ENCODE measurements around the gene BAIAP2. TPM values are rescaled to one million over a fixed set of nuclear protein-coding genes. Genes with fewer than 3 reads are reported as not detected.
"Not testable (repeated sequence)": the region's sequence is repeated elsewhere in the genome, so short reads cannot be mapped to it uniquely, and the experiment has no call there.

Gene BAIAP2
- total and polyA plus RNA-seq, 10 of the 15 experiments (the other 5 are each of a cell fraction or from before 2014, with no cell fraction given) = 0.15 to 1.2 (median 0.46) TPM; not detected in 2

DNA sequence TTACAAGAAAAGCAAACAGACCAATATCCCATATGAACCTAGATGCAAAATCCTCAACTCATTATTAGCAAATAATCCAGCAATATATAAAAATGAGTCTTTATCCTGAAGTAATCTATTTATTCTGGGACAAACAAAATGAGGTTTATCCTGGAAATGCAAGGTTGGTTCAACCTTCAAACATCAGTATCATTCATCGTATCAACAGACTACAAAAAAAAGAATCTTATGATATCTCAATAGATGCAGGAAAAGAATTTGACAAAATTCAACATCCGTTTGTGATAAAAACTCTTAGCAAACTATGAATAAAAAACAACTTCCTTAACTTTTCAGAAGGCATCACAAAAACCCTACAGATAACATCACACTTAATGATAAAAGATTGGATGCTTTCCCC, 18.4 kb upstream of the BAIAP2 start:
- SMC1A ChIA-PET (ENCODE audit: uncharacterized antibody, unreplicated experiment) = no interaction called here
- ATAC-seq = no peak

DNA sequence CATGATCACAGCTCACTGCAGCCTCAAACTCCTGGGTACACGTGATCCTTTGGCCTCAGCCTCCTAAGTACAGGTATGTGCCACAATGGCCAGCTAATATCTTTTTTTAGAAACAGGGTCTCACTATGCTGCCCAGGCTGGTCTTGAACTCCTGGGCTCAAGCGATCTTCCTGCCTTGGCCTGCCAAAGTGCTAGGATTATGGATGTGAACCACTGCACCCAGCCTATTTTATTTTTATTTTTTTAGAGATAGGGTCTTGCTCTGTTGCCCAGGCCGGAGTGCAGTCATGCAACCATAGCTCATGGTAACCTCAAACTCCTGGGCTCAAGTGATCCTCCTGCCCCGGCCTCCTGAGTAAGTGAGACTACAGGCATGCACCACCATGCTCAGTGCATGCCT, 17.6 kb upstream of the BAIAP2 start:
- not testable (repeated sequence) for BruUV-seq (replicated peaks); H3K79me2 ChIP-seq (ENCODE audit: control insufficient read depth, insufficient read depth, low read length)
- 64% methylated on average over 4 of the region's 4 CpGs for WGBS (ENCODE audit: insufficient coverage, insufficient replicate concordance, low lambda C conversion rate, missing lambda C conversion rate)

More for the DNA sequence above, 18.4 kb upstream of the BAIAP2 start:
- DNase-seq (ENCODE audit: low read depth, low spot score) (no peak), FAIRE-seq (no peak)
- BruUV-seq (replicated peaks) = no TSS peak
- Histone ChIP-seq H3K4me1 (ENCODE audit: control insufficient read depth, insufficient read depth, low read length) (no peaks in the 10 kb centered on the region), H3K36me3 (ENCODE audit: control insufficient read depth in 2 of 2, insufficient read depth in 2 of 2, low read length in 1 of 2) (no peaks in the 10 kb centered on the region), H3K4me2 (ENCODE audit: control insufficient read depth, insufficient read depth) (no peak overlapping the region), H3K9me3 (replicated peaks; ENCODE audit: control insufficient read depth, insufficient read depth, low read length) (no peaks in the 10 kb centered on the region; the same call in 1 of the 3 replicates), H3K79me2 (ENCODE audit: control insufficient read depth, insufficient read depth, low read length) (no peaks in the 10 kb centered on the region), H2AFZ (ENCODE audit: control insufficient read depth, low read depth, low read length) (no peak overlapping the region), H3K27ac (ENCODE audit: control insufficient read depth, insufficient read depth) (no peak overlapping the region), H3K4me3 (no peak overlapping the region), H3K27me3 (replicated peaks in 1 of 2; ENCODE audit: control insufficient read depth in 2 of 2, insufficient read depth in 2 of 2, low read length in 1 of 2) (peaks cover 0 to 2% of the 10 kb centered on the region in 2 experiments; a peak in 1 of 4 replicates), H3K9ac (ENCODE audit: control insufficient read depth, insufficient read depth, low read length) (no peak overlapping the region), H4K20me1 (ENCODE audit: control insufficient read depth, insufficient read depth) (no peaks in the 10 kb centered on the region)
- WGBS (ENCODE audit: insufficient coverage, insufficient replicate concordance, low lambda C conversion rate, missing lambda C conversion rate) = 48% methylated on average over 2 of the region's 2 CpGs
- TF ChIP-seq NR2C1 (IDR thresholded peaks at IDR 0.05) (no peak), HDGF (IDR thresholded peaks at IDR 0.05) (no peak), SMAD1 (IDR thresholded peaks at IDR 0.05; ENCODE audit: low read depth, partially characterized antibody) (no peak), RB1 (IDR thresholded peaks at IDR 0.05; ENCODE audit: borderline replicate concordance) (no peak), SUZ12 (IDR thresholded peaks at IDR 0.05; ENCODE audit: unreplicated experiment) (no peak), ZNF24 (IDR thresholded peaks at IDR 0.05) (no peak)
- intact Hi-C loops (cut with micrococcal nuclease; ENCODE audit: unreplicated experiment) (no loop called here), in situ Hi-C loops (cut with MboI) (loop anchor here (25.0 kb wide), 1 partner anchor 221 kb away; the partner anchor contains the start of genes NDUFAF8 and TEPSIN)
- ChIA-PET CTCF (interaction anchor here (1.8 kb wide), 1 partner anchor 81 kb away, joined by 7 read pairs; no protein-coding TSS in a partner anchor), RAD21 (ENCODE audit: unreplicated experiment) (no interaction called here), POLR2A (no interaction called here)

More for the DNA sequence above, 17.6 kb upstream of the BAIAP2 start:
- H3K9me3 ChIP-seq (replicated peaks; ENCODE audit: control insufficient read depth, insufficient read depth, low read length); RAD21 ChIA-PET (ENCODE audit: unreplicated experiment); H3K4me1 ChIP-seq (ENCODE audit: control insufficient read depth, insufficient read depth, low read length); FAIRE-seq; H3K4me2 ChIP-seq (ENCODE audit: control insufficient read depth, insufficient read depth); H2AFZ ChIP-seq (ENCODE audit: control insufficient read depth, low read depth, low read length); intact Hi-C loops (cut with micrococcal nuclease; ENCODE audit: unreplicated experiment); H3K4me3 ChIP-seq; SMC1A ChIA-PET (ENCODE audit: uncharacterized antibody, unreplicated experiment); H3K27ac ChIP-seq (ENCODE audit: control insufficient read depth, insufficient read depth); H3K9ac ChIP-seq (ENCODE audit: control insufficient read depth, insufficient read depth, low read length); ATAC-seq; H3K27me3 ChIP-seq (replicated peaks in 1 of 2; ENCODE audit: control insufficient read depth in 2 of 2, insufficient read depth in 2 of 2, low read length in 1 of 2); H4K20me1 ChIP-seq (ENCODE audit: control insufficient read depth, insufficient read depth); DNase-seq (ENCODE audit: low read depth, low spot score); H3K36me3 ChIP-seq (ENCODE audit: control insufficient read depth in 2 of 2, insufficient read depth in 2 of 2, low read length in 1 of 2); POLR2A ChIA-PET: not testable (repeated sequence)
- in situ Hi-C loops (cut with MboI) = loop anchor here (25.0 kb wide), 1 partner anchor 220 kb away; the partner anchor contains the start of genes NDUFAF8 and TEPSIN
- CTCF ChIA-PET = interaction anchor here (1.0 to 1.8 kb wide), 2 partner anchors 80 to 228 kb away, joined by 3 to 7 read pairs; no protein-coding TSS in a partner anchor
